C1 segment of cervical spinal cord (tissue), 14 donors: ENCODE measurements around the gene PROP1.
"Not testable (repeated sequence)": the region's sequence is repeated elsewhere in the genome, so short reads cannot be mapped to it uniquely, and the experiment has no call there.

Experiments
- DNase-seq, 14 donors: peaks; one replicate each; lab custom pipeline; 2025; lab: John Stamatoyannopoulos, UW

Gene PROP1

GRCh38 chr5:177945601-177946283 is 50.3 kb downstream of the PROP1 start:
- DNase-seq = not testable (repeated sequence)

DNA sequence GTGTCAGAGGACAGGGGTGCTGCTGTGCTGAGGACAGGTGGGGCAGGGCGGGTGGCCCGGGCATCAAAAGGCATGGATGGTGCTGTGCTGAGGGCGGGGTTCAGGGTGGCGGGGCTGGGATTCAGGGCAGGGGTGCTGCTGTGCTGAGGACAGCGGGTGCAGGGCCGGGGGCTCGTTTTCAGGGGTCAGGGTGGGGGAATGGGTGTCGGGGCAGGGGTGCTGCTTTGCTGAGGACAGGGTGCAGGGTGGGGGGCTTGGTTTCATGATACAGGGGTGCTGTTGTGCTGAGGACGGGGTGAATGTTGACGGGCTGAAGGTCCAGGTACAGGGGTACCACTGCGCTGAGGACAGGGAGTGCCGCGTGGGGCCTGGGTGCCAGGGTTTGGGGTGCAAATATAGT is 50.9 kb downstream of the PROP1 start:
- DNase-seq = not testable (repeated sequence)

DNA sequence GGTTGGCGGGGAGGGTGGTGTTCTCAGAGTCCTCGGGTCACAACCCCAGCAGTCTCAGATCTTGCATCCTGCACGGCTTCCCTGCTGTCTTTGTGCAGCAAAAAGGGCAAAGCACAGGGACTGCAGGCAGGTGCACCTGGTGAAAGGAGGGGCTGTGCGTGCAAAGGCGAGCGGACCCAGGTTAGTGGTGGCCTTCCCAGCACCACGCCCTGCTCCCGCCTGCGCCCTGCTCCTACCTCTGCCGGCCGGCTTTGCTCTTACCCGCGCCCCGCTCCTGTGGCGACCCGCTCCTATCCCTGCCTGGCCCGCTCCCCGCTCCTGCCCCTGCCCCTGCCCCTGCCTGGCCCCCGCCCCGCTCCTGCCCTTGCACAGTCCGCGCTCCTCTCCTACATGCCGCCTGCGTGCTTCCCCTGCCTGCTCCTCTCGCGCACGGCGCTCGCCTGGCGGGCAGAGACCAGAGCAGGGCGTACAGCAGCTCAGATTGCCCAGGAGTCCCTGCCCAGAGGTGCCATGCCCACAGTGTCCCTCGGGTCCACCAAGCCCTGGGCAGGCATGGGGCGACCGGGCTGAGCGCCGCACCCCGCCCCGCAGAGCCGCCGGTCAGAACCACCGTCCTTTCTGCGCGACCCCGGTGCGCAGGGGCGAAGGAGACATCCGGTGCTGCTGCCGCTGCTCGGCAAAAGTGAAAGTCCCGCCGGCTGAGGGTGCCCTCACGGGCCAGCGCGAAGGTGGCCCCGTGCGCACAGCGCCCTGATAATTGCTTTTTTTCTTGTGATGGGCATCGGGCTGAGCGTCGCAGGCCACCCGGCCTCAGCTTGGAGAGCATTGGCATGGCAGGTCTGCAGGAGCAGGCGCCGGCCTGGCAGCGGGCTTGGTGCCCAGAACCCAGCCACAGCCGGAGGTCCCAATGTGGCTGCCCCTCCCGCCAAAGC is 52.0 kb downstream of the PROP1 start:
- peak in 1 of 14 donors; percentile 74 for DNase-seq

GRCh38 chr5:177942896-177943295 is 53.1 kb downstream of the PROP1 start:
- DNase-seq = not testable (repeated sequence)
